Measurements from ENCODE around the gene ZNF75A.

The ZNF75A gene

DNA sequence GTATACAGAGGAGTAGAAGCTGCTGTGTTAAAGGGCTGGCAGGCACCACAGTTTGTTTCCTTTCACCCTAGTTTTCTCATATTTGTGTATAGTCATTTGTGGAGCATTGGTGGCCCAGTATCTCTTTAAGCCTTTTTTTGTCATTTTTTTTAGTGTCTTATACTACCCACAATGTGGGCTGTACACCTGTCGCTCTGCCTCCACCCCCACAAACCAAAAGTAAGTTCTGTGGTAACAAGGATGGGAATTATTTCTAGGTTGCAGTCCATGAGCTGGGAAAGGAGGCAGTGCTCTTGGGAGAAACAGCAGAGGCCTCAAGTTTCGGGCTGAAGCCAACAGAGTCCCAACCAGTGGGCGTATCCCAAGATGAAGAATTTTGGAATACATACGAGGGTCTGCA, 6.2 kb downstream of the ZNF75A start:
- Histone ChIP-seq H3K4me1 (ENCODE audit: insufficient read depth, low read length) (no peaks in the 10 kb centered on the region), H3K36me3 (ENCODE audit: insufficient read depth, low read length) (peaks cover 81% of the 10 kb centered on the region), H3K9me3 (ENCODE audit: low read length) (peaks cover 78% of the 10 kb centered on the region), H2AFZ (ENCODE audit: low read depth, low read length) (no peak overlapping the region), H3K4me3 (ENCODE audit: low read length) (no peak overlapping the region), H3K27me3 (ENCODE audit: insufficient read depth, low read length) (no peaks in the 10 kb centered on the region)

DNA sequence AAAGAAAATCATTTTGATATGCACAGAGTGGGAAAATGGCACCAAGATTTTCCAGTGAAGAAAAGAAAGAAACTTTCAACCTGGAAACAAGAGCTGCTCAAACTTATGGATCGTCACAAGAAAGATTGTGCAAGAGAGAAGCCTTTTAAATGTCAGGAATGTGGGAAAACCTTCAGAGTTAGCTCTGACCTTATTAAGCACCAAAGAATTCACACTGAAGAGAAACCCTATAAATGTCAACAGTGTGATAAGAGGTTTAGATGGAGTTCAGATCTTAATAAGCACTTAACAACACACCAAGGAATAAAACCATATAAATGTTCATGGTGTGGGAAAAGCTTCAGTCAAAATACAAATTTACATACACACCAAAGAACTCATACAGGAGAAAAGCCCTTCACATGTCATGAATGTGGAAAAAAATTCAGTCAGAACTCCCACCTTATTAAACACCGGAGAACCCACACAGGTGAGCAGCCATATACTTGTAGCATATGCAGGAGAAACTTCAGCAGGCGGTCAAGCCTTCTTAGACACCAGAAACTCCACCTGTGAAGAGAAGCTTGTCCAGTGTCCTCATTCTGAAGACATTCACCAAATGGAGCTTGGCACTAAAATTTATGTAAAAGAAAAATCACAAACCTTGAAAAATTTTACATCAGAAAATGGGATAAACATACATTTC, 12.2 kb downstream of the ZNF75A start:
- peaks cover 62% of the 10 kb centered on the region for H3K36me3 ChIP-seq (ENCODE audit: insufficient read depth, low read length)
- H3K4me1 ChIP-seq (ENCODE audit: insufficient read depth, low read length), result no peaks in the 10 kb centered on the region
- H3K4me3 ChIP-seq (ENCODE audit: low read length), result no peak overlapping the region
- H3K27me3 ChIP-seq (ENCODE audit: insufficient read depth, low read length), result no peaks in the 10 kb centered on the region
- H3K9me3 ChIP-seq (ENCODE audit: low read length), result peaks cover 69% of the 10 kb centered on the region
- H2AFZ ChIP-seq (ENCODE audit: low read depth, low read length), result no peak overlapping the region

DNA sequence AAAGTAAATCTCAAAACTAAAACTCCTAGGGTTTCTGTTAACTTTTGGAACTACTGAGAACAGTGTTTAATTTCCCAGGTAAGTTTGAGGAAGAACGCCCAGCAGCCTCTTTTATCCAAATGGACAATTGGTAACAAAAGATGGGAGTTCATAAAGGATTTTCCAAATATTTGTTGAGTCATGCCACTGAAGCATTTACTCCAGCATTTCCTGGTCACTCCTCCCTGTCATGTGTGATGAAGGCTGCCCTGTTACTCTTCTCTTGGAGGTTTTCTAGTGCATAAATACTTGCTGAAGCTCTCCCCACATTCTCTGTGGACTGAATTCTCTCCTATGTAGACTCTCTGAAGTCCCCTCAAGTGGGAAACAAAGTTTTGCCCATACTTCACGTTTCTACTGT, 16.5 kb downstream of the ZNF75A start:
- Histone ChIP-seq H3K4me3 (ENCODE audit: low read length) (no peak overlapping the region), H3K27me3 (ENCODE audit: insufficient read depth, low read length) (no peaks in the 10 kb centered on the region), H3K9me3 (ENCODE audit: low read length) (peaks cover 30% of the 10 kb centered on the region), H3K4me1 (ENCODE audit: insufficient read depth, low read length) (no peaks in the 10 kb centered on the region), H3K36me3 (ENCODE audit: insufficient read depth, low read length) (peaks cover 21% of the 10 kb centered on the region), H2AFZ (ENCODE audit: low read depth, low read length) (no peak overlapping the region)

DNA sequence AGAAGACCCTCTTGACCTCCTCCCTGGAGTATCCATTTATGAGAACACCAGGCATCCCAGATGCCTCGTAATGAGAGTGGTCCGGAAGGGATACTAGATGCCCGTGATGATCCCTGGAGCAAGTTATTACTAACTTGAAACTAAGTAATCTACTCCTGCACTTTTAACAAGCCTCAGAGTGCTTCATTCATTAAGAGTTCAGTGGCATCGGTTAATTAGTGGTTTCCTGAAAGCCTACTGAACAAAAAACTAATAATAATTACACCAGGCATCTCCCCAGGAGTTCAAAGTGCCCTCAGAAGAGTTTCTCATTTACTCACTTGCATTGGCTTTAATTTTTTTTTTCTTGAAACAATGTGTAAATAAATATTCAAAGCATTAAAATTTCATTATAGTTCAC, 22.2 kb downstream of the ZNF75A start:
- no peaks in the 10 kb centered on the region for H3K36me3 ChIP-seq (ENCODE audit: insufficient read depth, low read length)

DNA sequence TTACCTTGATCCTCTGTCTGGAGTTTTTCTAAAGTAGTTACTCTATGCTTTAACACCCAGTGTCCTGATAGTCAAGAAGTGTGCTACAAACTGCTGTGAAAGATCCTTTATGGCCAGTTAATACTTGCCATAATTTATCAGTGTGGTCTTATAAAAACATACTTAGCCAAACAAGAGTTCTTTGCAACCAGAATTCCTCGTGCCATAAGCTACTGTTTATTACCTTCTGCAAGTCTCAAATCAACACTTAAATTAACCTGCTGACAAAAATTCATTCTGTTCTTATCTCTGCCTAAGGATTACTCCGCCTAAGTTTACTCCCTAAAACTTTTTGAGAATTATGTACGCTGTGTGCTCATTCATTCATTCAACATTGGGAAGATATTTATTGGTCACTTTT, 22.8 kb downstream of the ZNF75A start:
- no peak overlapping the region for H3K4me3 ChIP-seq (ENCODE audit: low read length)
- H3K9me3 ChIP-seq (ENCODE audit: low read length), result no peaks in the 10 kb centered on the region
- no peaks in the 10 kb centered on the region for H3K27me3 ChIP-seq (ENCODE audit: insufficient read depth, low read length)
- H3K4me1 ChIP-seq (ENCODE audit: insufficient read depth, low read length), result no peaks in the 10 kb centered on the region
- no peak overlapping the region for H2AFZ ChIP-seq (ENCODE audit: low read depth, low read length)
- no peaks in the 10 kb centered on the region for H3K36me3 ChIP-seq (ENCODE audit: insufficient read depth, low read length)

More for the DNA sequence above, 22.2 kb downstream of the ZNF75A start:
- no peaks in the 10 kb centered on the region for H3K27me3 ChIP-seq (ENCODE audit: insufficient read depth, low read length)
- no peaks in the 10 kb centered on the region for H3K4me1 ChIP-seq (ENCODE audit: insufficient read depth, low read length)
- H3K9me3 ChIP-seq (ENCODE audit: low read length), result no peaks in the 10 kb centered on the region
- no peak overlapping the region for H2AFZ ChIP-seq (ENCODE audit: low read depth, low read length)
- no peak overlapping the region for H3K4me3 ChIP-seq (ENCODE audit: low read length)

DNA sequence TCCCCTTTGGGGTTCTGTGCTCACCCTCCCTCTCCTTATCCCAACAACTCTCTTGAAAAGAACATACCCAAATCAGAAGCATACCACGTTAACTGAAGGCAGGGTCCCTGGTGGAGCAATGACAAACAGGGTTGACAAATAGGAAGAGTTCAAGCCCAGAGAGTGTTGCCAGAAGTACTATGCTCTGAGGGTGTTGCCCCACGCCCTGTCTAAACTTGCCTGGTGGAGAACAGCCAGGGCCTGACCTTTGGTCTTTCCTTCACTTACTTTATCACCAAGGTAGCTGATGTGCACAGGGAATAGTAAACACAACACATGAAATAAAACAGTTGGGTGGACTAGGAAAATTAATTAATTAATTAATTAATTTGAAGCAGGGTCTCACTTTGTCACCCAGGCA, 23.3 kb downstream of the ZNF75A start:
- H3K36me3 ChIP-seq (ENCODE audit: insufficient read depth, low read length), result no peaks in the 10 kb centered on the region
- H2AFZ ChIP-seq (ENCODE audit: low read depth, low read length), result no peak overlapping the region
- H3K27me3 ChIP-seq (ENCODE audit: insufficient read depth, low read length), result no peaks in the 10 kb centered on the region
- H3K4me3 ChIP-seq (ENCODE audit: low read length), result no peak overlapping the region
- H3K4me1 ChIP-seq (ENCODE audit: insufficient read depth, low read length), result no peaks in the 10 kb centered on the region
- no peaks in the 10 kb centered on the region for H3K9me3 ChIP-seq (ENCODE audit: low read length)

DNA sequence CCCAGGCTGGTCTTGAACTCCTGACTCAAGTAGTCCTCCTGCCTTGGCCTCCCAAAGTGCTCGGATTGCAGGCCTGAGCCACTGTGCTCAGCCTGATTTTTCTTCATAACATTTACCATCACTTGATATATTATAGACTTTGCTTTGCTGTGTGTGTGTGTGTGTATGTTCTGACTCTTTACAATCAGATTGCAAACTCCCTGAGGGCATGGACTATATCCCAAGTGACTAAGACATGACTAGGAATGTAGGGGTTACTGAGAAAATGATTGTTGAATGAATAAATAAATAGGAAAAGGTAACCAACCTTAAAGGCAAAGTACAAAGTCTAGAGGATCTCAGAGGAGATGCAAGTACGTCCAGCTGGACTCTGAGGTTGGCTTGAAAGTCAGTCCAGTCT, 40.7 kb downstream of the ZNF75A start:
- Histone ChIP-seq H3K9me3 (ENCODE audit: low read length) (no peaks in the 10 kb centered on the region), H3K27me3 (ENCODE audit: insufficient read depth, low read length) (peaks cover 10% of the 10 kb centered on the region), H3K36me3 (ENCODE audit: insufficient read depth, low read length) (no peaks in the 10 kb centered on the region), H2AFZ (ENCODE audit: low read depth, low read length) (no peak overlapping the region), H3K4me1 (ENCODE audit: insufficient read depth, low read length) (no peaks in the 10 kb centered on the region), H3K4me3 (ENCODE audit: low read length) (no peak overlapping the region)

DNA sequence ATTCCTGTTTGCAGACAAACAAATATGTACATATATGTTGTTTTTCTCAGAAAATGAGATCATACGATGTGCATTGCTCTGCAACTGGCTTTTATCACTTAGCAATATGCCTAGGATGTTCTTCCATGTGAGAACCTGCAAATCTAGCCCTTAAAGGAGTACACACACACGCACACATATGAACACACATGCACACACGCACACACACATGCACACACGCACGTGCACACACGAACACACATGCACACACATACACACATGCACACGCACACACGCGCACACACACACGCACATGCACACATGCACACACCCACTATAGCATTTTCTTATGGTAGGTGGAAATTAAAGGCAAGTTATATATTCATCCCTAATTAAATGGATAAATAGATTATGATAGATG, 42.3 kb downstream of the ZNF75A start:
- Histone ChIP-seq H2AFZ (ENCODE audit: low read depth, low read length) (no peak overlapping the region), H3K4me3 (ENCODE audit: low read length) (no peak overlapping the region), H3K36me3 (ENCODE audit: insufficient read depth, low read length) (no peaks in the 10 kb centered on the region), H3K9me3 (ENCODE audit: low read length) (no peaks in the 10 kb centered on the region), H3K27me3 (ENCODE audit: insufficient read depth, low read length) (peaks cover 10% of the 10 kb centered on the region), H3K4me1 (ENCODE audit: insufficient read depth, low read length) (no peaks in the 10 kb centered on the region)

DNA sequence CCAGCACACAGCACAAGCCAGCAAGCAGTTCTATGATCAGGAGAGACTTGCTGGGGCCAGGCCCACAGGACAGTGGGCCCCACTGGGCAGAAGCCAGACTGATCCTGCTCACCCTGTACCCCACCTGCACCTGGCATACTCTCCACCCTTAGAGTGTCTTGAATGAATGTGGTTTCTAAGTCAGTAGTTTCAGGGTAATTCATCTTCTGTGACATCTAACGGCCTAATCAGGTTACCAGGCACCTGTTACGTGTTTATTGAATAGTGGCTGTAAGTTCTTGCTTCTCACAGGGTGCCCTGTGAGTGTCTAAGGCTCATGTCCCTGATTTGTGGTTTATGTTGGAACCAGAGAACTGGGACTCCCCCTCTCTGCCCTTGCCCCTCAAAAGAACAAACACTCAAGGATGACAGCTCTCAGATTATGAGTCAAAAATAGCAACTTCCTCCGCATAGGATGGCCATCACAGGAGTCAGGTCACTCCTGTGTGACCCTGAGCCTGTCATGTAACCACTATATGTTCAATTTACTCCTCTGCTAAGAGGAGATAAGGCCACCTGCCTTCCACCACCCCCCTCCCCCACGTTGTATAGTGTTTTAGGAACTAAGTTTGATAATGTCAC, 43.4 kb downstream of the ZNF75A start:
- Histone ChIP-seq H3K36me3 (ENCODE audit: insufficient read depth, low read length) (no peaks in the 10 kb centered on the region), H3K27me3 (ENCODE audit: insufficient read depth, low read length) (peaks cover 10% of the 10 kb centered on the region)

DNA sequence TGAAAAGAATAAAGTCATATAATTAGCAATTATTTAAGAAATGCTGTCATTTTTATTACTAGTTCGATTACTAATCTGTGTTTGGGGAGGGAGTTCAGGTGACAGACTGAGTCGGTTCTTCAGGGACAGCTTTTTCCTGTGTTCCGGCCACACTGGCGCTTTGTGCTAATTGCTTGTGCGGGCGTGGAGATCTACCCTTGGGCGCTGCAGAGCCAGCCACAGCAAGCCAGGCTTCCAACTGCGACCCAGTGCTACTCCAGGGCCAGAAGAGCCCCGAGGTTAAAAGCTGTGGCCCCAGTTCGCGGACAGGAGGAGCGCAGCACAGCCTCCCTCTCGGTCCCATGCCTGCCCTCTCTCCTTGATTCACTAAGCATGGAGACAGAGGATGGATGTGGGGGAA, 43.9 kb downstream of the ZNF75A start:
- Histone ChIP-seq H3K4me1 (ENCODE audit: insufficient read depth, low read length) (no peaks in the 10 kb centered on the region), H3K9me3 (ENCODE audit: low read length) (no peaks in the 10 kb centered on the region), H2AFZ (ENCODE audit: low read depth, low read length) (no peak overlapping the region), H3K36me3 (ENCODE audit: insufficient read depth, low read length) (no peaks in the 10 kb centered on the region), H3K4me3 (ENCODE audit: low read length) (no peak overlapping the region), H3K27me3 (ENCODE audit: insufficient read depth, low read length) (peaks cover 10% of the 10 kb centered on the region)

More for the DNA sequence above, 43.4 kb downstream of the ZNF75A start:
- H3K4me1 ChIP-seq (ENCODE audit: insufficient read depth, low read length), result no peaks in the 10 kb centered on the region
- no peak overlapping the region for H3K4me3 ChIP-seq (ENCODE audit: low read length)
- no peak overlapping the region for H2AFZ ChIP-seq (ENCODE audit: low read depth, low read length)
- no peaks in the 10 kb centered on the region for H3K9me3 ChIP-seq (ENCODE audit: low read length)

DNA sequence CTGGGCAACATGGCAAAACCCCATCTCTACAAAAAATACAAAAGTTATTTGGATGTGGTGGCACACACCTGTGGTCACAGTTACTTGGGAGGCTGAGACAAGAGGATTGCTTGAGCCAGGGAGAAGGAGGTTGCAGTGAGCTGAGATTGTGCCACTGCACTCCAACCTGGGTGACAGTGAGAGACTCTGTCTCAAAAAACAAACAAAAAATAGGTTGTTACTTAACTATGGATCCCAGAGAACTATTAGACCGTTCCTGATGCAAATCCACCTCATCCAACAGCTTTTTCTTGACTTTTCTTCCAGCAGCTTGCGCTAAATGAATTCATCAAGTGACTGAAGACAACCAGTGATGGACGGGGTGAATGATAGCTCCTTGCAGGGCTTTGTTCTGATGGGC, 50.3 kb downstream of the ZNF75A start, which contains the start of gene OR2C1:
OR2C1 (plus strand) TSS at position 301 of the 400 bp plus-strand sequence; CDS start at position 353, 52 bp downstream.
- Histone ChIP-seq H3K27me3 (ENCODE audit: insufficient read depth, low read length) (no peaks in the 10 kb centered on the region), H2AFZ (ENCODE audit: low read depth, low read length) (no peak within 1 kb of the TSS), H3K9me3 (ENCODE audit: low read length) (no peaks in the 10 kb centered on the region), H3K4me3 (ENCODE audit: low read length) (no peak within 1 kb of the TSS), H3K4me1 (ENCODE audit: insufficient read depth, low read length) (peaks cover 2% of the 10 kb centered on the region), H3K36me3 (ENCODE audit: insufficient read depth, low read length) (no peaks in the 10 kb centered on the region)

DNA sequence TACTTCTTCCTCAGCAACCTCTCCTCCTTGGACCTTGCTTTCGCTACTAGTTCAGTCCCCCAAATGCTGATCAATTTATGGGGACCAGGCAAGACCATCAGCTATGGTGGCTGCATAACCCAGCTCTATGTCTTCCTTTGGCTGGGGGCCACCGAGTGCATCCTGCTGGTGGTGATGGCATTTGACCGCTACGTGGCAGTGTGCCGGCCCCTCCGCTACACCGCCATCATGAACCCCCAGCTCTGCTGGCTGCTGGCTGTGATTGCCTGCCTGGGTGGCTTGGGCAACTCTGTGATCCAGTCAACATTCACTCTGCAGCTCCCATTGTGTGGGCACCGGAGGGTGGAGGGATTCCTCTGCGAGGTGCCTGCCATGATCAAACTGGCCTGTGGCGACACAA, 50.8 kb downstream of the ZNF75A start:
- peaks cover 2% of the 10 kb centered on the region for H3K4me1 ChIP-seq (ENCODE audit: insufficient read depth, low read length)

DNA sequence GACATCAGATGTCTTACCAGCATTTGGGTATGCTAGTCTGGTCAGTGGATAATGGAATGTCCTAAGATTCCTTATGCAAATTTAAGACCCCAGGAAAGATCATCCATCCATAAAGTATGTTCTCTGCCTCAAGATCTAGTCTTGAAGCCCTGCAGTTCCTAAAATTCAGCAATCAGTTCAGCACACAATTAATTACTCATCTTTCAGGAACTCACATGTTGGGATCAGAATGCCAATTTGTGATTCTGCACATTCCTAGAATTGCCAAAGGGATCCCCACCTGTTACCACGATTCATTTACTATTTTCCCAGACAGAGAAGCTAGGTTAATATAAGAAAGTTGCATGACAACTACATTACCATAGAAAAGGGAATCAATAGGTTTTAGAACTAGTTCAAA, 53.6 kb downstream of the ZNF75A start:
- no peaks in the 10 kb centered on the region for H3K36me3 ChIP-seq (ENCODE audit: insufficient read depth, low read length)
- peaks cover 4% of the 10 kb centered on the region for H3K27me3 ChIP-seq (ENCODE audit: insufficient read depth, low read length)
- no peaks in the 10 kb centered on the region for H3K9me3 ChIP-seq (ENCODE audit: low read length)
- H2AFZ ChIP-seq (ENCODE audit: low read depth, low read length), result no peak overlapping the region
- no peak overlapping the region for H3K4me3 ChIP-seq (ENCODE audit: low read length)
- peaks cover 2% of the 10 kb centered on the region for H3K4me1 ChIP-seq (ENCODE audit: insufficient read depth, low read length)

More for the DNA sequence above, 50.8 kb downstream of the ZNF75A start:
- peaks cover 4% of the 10 kb centered on the region for H3K27me3 ChIP-seq (ENCODE audit: insufficient read depth, low read length)
- H3K36me3 ChIP-seq (ENCODE audit: insufficient read depth, low read length), result no peaks in the 10 kb centered on the region
- no peak overlapping the region for H3K4me3 ChIP-seq (ENCODE audit: low read length)
- no peaks in the 10 kb centered on the region for H3K9me3 ChIP-seq (ENCODE audit: low read length)
- H2AFZ ChIP-seq (ENCODE audit: low read depth, low read length), result no peak overlapping the region
